T-helper 2 cell (primary cell): ENCODE measurements around the gene MFSD11.

Source experiments
- DNase-seq, 5 experiments: peaks; one replicate each; pipeline versions ENCODE4 v3.0.0 to v3.0.0-alpha.2; 2012 to 2022

MFSD11 gene

DNA sequence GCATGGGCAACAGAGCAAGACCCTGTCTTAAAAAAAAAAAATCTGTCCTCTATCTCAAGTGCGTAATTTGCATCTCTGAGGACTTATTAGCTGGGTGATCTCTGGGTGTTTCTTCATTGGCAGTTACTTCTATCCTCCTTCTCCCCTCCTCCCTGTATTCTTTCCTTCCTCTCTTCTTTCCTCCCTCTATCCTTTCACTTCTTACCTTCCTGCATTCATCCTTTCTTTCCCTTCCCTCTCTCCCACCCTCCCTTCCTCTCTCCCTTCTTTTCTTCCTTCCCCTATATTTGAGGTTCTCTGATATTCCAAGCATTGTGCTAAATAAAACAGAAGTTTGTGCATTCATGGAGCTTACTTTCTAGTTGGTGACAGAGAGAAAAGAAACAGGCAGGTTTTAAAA, 10.7 kb downstream of the MFSD11 start:
- DNase-seq = no peak

DNA sequence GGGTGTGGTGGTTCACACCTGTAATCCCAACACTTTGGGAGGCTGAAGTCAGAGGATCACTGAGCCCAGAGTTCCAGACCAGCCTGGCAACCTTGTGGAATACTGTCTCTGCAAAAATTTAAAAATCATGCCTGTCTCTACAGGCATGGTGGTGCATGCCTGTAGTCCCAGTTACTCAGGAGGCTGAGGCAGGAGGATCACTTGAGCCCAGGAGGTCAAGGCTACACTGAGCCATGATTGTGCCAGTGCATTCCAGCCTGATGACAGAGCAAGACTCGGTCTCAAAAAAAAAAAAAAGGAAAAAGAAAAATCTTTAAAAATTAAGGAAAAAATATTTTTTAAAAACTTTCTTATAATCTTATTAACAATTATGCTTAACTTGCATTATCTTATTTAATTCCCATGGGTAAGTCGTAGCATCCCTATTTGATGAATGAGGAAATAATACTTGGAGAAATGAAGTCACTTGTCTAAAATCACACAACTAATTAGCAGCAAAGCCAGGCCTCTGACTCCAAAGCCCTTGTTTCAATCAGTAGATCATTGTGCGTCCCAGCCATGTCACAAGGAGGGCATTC, 13.6 kb downstream of the MFSD11 start:
- DNase-seq = no peak

DNA sequence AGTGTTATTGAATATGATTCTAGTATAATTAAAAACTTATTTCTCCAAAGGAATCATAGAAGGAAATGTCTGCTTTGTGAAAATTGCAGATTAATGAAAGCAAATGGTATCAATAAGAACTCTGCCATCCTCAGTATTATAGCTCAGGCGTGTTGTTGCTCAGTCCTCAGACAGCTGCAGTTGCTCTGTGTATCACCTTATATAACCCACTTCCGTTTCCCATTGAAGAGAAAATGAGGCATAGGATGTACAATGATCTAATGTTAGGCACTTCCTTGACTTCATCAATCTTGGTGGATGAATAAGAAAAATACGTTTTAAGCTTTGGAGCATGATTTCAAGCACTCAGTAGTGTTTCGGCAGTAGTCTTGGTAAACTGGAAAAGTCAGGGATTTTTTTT, 14.1 kb downstream of the MFSD11 start:
- DNase-seq = peak in 2 of 5 experiments; percentile 44 to 79

DNA sequence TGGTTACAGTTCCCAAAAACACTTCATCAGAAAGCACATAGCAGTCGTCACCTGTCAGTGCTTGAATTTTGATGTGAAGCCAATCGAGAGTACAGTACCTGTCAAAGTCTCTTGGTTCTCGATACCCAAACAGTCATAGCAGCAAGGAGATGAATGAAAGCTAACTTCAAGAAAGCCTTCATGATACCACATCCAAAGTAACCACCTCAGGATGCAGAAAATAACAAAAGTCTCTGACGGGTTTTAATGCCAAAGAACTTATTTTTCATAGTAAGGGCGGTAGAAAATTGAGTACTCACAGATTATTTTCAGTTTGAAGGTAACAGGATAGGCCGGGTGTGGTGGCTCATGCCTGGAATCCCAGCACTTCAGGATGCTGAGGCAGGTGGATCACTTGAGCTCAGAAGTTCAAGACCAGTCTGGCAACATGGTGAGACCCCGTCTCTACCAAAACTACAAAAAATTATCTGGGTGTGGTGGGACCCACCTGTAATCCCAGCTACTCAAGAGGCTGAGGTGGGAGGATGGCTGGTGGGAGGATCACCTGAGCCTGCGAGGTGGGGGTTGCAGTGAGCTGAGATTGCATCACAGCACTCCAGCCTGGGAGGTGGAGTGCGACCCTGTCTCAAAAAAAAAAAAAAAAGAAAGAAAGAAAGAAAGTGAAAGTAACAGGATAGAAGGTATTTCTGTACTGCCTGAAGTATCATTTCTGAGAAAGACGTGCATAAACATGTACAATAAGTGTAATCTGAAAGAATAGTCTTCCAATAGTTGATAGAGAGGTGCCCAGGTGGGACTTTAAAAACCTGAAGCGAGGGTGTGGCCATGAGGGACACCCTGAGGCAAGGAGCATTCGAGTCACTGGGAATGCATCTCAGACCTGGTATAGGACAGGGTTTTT, 15.4 kb downstream of the MFSD11 start:
- DNase-seq = peak in 3 of 5 experiments; percentile 10 to 52 (median 39)

DNA sequence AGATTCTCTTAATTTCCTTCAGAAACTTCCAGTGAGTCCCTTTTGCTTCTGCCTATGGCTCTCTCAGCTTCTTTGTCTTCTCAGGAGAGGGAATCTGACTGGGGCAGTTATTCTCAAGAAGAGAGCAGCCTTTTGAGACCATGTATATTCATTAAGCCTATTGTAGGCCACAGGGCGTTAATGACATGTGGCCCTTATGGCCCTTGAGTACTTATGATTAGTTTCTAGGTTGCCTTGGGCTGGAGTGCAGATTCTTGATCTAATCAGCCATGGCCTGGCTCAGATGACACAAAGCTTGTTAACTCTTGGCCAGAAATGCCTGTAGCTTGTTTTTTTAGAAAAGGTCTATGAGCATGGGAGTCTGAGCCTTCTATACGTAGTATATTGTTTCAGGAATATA, 17.4 kb downstream of the MFSD11 start:
- DNase-seq = no peak

DNA sequence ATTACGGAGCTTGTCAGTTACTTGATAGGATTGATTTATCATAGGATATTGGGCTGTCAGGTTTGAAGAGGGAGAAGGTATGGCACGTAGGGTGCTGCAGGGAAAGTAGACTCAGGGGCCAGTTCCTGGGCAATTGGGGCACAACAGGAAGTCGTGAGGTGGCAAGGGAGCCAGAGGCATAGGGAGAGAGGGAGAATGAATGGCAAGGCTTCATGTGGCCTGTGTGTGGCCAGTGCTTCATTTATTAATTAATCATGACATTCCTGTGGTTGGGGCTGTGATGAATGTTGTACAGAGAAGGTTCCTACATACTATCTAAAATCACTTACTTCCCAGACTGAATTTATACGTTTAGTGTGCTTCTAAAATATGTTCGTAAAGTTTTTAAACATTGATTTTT, 19.3 kb downstream of the MFSD11 start:
- DNase-seq = no peak

DNA sequence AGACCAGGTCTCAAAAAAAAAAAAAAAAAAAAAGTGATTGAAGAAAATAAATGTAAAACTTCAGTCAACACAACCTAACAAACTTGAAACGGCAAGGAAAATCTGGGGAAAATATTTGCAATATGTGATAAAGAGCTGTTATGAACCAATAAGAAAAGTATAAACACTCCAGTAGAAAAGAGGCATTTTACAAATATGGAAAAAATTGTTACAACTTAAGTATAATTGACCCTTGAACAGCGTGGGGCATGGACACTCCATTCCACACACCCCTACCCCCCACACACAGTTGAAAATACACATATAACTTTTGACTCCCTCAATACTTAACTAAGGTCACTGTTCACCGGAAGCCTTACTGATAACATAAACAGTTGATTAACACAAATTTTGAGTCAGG, 20.7 kb downstream of the MFSD11 start:
- no peak for DNase-seq

DNA sequence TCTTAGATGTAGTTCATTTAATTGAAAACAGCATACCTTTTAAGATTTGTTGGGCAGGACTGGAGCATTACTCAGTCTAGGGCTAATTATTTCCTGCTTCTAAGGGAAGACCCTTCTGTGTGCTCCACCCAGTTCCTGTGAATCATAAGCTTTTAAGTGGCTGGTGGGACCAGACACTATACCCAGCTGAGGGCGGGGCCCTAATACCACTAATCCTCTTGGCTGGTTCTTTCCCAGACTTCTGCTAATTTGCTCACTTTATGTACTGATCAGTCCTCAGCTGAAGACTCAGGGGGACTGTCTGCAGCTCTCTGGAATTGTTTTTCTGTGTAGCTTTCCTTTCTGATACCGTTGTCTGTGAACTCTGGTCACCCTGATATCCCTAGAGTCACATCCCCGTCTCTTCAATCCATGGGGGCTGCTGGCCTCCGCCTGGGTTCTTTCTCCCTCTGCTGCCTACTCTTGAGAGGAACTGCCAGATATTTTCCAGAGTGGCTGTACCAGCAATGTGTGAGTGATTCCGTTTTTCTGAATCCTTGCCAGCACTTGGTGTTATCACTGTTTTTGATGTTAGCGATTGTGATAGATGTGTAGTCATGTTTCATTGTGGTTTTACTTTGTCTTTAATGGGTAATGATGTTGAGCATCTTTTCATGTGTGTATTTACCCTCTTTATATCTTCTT, 35.1 kb downstream of the MFSD11 start:
- peak; percentile 12 to 81 (median 54) for DNase-seq

DNA sequence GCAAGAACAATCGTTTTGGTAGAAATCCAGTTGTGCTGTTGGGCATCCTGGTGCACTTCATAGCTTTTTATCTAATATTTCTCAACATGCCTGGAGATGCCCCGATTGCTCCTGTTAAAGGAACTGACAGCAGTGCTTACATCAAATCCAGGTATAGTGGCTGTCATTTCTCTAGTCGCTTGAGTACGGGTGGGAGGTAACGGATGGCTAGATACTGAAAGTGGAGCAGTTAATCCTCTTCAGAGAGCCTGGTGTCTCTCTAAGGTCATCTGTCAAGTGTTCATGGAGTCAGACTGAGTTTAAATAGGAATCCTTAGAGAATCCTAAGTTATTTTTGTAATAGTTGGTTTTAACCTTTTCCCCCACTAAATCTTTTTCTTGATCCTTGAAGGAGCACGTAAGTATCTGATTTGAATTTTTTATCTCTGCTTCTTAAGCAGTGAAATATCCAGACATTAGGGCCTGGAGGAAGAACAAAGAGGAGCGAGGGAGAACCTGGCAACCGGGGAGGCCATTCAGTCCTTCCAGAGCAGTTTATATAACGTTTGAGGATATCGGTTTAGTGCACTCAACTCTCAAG, 37.2 kb downstream of the MFSD11 start:
- DNase-seq = no peak

DNA sequence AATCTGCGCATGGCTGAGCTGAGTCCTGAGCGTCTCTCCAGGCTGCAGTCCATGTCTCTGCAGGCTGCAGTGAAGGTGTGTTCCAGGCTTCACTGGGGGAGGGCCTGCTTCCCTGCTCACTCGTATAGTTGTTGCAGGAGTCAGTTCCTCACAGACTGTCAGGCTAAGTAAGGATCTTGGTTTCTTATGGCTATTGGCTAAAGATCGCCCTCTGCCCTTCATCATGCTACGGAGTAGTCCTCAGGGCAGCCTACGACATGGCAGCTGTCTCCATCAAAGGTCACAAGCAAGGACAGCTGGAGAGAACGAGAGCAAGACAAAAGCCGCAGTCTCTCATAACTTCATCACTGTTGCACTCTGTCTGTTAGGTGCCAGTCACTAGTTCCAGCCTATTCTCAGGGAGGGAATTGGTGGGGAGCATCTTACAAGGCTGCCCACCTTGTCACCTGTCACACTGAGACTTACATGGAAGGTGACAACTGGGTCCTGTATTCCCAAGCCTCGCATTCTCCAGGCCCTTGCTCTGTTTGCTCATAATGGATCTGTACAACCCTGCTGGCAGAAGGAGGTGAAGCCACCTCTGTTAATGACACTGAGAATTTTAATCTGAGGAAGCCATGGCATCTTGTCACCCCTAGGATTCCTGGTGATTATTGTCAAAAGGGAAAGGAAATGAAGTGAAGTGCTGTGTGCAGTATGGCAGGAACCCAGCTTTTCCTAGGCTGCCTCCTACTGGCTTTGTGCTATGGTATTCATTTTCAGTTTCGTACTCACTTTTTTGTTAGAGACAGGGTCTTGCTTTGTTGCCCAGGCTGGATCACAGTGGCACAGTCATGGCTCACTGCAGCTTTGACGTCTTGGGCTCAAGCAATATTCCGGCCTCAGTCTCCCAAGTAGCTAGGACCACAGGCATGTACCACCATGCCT, 43.4 kb downstream of the MFSD11 start:
- peak in 1 of 5 experiments; percentile 5 for DNase-seq

DNA sequence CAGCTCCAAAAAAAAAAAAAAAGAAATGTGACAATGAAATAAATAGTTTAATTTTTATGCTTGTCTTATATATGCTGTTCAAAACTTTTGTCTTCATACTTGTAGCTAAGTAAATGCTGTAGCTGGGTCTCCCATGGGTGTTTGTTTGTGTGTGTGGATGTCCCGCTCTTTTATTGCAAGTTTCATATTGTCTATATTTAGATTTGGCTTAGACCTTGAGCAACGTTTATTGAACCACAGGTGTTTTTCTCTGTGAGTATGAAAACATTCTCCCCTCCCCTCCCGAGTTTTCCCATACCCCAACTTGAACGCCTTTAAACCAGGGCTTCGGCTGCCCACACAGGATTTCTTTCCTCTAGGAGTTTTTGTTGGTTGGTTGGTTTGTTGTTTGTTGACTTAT, 45.2 kb downstream of the MFSD11 start:
- DNase-seq = no peak

DNA sequence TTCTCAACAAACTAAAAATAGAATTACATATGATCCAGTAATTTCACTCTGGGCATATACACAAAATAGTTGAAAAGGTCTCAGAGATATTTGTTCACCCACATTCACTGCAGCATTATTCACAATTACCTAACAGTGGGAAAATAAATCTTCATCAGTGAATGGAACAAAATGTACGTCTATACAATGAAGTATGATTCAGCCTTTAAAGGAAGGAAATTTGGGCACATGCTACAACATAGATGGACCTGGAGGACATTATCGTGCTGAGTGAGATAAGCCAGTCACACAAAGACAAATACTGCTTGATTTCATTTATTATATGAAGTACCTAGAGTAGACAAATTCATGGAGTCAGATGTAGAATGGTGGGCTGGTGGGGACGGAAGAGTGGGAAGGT, 47.0 kb downstream of the MFSD11 start:
- DNase-seq = no peak

DNA sequence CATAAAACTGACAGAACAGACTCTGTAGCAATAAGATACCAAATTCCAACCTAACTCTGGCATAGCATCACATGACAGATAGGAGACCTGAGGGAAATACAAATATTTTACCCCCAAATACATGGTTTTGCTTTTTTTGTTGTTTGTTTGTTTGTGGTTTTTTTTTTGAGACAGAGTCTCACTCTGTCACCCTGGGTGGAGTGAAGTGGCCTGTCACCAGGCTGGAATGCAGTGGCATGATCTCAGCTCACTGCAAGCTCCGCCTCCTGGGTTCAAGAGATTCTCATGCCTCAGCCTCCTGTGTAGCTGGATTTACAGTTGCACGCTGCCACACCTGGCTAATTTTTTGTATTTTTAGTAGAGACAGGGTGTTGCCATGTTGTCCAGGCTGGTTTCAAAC, 49.9 kb downstream of the MFSD11 start:
- peak in 1 of 5 experiments; percentile 28 for DNase-seq

DNA sequence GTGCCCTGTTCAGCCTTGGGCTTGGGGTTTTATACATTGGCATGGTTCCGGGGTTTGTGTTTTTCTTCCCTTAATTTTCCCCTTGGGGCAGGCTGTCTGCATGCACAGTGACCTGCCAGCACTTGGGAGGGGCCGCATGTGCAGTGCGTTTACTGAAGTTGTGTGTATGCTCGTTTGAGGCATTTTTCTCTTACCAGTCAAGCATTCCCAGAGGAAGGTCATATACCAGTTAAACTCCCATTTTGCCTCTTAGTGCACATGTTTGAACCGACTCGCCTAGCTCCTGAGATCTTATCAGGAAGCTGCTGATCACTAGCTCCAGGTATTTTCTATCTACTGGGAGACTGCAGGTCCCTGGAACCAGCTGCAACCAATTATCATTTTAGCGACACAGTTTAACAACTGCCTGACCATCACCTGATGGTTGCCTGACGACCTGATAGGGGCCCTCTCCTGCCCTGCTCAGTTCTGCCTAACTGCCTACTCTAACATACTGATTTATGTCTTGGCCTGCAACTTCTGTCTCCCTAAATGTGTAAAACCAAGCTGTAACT, 51.4 kb downstream of the MFSD11 start:
- no peak for DNase-seq

DNA sequence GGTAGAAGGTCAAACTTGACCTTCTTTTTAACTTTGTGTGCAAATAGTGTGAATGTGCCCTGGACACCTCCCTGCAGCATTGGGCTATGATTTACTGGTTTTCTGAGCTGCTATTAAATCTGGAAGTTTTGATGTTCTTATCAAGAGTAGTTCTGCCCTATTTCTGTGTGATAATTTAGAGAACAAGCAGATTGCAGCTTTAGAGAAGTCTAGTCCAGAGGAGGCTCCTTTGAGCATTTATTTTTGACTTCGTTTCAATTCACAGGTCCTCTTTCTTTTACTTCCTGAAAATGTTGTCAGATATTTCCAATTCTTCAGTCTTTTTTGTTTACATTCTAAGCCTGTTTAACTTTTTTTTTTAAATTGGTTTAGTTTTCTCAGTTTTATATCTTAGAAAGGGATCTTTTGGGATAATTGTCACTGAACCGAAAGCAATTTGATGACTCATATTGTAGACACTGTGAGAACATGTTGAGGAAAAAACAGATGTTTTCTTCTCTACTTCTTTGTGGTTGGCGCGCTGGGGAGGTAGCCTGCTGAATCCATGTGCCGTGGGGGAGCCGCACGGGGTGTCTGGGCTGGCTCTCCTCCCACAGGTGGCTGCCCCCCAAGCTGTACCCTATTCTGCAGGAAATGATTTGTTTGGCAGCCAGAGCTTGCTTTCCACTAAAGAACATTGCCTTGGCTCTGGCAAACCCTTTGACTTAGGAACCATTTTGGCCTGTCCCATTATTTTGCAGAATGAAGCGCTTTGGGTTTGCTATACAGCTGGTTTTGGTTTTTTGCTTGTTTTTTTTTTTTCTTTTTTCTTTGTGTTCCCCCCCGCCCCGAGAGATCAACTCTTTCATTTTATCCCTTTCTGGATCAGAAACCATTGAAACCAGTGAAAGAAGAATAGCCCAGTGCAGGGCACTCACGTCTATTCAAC, 53.4 kb downstream of the MFSD11 start:
- DNase-seq = peak in 1 of 5 experiments; percentile 71

DNA sequence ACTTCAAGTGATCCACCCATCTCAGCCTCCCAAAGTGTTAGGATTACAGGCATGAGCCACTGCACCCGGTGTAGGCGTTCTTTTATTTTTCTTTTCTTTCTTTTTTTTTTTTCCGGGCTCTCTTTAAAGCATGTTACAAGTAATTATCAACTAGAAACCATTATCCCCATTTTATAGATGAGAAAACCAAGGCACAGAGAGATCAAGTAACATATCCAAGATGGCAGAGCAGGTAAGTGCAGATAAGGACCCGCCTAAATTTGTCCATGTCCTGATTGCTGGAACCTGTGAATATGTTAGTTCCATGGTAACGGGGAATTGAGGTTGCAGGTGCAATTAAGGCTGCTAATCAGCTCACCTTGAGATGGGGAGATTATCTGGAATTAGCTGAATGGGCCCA, 54.4 kb downstream of the MFSD11 start:
- DNase-seq = no peak

DNA sequence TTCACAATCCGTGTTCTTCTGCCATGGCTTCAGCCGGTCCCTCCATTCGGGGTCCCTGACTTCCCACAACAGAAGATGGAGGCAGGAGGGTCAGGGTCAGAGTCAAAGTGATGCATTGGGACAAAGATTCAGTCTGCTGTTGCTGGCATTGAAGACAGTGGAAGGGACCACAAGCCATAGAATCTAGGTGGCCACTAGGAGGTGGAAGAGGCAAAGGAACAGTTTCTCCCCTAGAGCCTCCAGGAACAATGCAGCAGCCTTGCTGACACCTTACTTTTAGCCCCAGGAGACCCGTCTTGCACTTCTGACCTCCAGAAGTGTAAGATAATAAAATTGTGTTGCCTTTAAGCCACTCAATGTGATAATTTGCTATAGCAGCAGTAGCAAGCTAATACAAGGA, 55.9 kb downstream of the MFSD11 start:
- peak in 1 of 5 experiments; percentile 32 for DNase-seq

DNA sequence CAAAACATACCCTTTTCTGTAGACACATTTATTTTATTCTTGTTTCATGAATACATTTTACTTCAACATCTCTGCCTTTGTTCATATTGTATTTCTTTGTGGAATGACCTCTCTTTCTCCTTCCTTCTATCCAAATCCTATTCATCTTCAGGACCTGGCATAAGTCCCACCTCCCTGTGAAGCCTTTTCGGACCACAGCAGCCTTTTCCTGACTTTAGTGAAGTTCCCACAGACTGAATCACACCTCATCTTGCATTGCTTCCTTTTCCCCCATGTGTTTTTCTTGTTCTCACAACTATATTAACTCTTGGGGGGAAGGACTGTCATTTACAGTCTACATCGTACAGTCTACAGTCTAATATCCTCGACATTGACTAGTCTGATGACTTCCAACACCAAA, 58.2 kb downstream of the MFSD11 start:
- no peak for DNase-seq

DNA sequence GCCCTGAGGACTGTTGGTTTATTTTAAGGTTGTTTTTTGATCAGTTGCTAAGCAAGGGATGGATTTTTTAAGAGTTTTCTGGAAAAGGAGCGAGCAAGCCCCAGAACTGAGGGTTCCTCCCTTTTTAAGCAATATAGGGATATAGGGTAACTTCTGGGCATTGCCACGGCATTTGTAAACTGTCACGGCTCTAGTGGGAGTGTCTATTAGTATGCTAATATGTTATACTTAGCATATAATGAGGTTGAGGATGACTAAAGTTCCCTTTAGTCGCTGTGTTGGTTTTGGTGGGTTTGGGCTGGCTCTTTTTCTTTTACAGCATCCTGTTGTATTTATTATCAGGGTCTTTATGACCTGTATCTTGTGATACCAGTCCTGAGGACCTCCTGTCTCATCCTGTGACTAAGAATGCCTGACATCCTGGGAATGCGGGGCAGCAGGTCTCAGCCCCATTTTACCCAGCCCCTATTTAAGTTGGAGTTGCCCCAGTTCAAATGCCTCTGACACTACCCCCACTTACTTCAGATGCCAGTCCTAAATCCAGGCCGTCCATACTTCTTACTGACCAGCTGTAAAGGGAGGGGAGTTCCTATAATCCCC, 59.4 kb downstream of the MFSD11 start:
- DNase-seq = no peak

DNA sequence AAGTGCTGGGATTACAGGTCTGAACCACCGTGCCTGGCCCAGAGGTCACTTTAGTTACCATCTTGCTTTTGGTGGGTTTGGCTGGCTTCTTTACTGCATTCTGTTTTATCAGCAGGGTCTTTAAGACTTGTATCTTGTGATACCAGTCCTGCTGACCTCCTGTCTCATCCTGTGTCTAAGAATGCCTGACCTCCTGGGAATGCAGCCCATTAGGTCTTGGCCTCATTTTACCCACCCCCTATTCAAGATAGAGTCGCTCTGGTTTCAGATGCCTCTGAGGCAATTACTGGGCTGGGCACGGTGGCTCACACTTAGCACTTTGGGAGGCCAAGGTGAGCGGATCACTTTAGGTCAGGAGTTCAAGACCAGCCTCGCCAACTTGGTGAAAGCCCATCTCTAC, 63.8 kb downstream of the MFSD11 start:
- DNase-seq = no peak
